Fibroblast of the aortic adventitia (primary cell): ENCODE data around the gene MYH7. TPM values are rescaled to one million over a fixed set of nuclear protein-coding genes. Genes with fewer than 3 reads are reported as not detected.

Source experiments
- DNase-seq: peaks from one replicate; pipeline ENCODE4 v3.0.0-alpha.2; 2010; ENCODE audit warnings: low read depth
- H3K4me3 ChIP-seq: 2 replicates; pipeline ENCODE4 v1.5.1; 2011; ENCODE audit warnings: low read depth, mild to moderate bottlenecking, control low read depth, low read length, moderate library complexity
- CTCF ChIP-seq: IDR thresholded peaks from 2 replicates; pipeline ENCODE4 v1.5.1; 2011; ENCODE audit warnings: mild to moderate bottlenecking, low read length, control low read depth, inconsistent platforms; ENCODE audit not compliant: insufficient read depth
- total RNA-seq: library from RNA; depleted of rRNA; stranded (reverse); fragments of >200 nt; gene quantifications from 2 replicates; pipeline ENCODE4 v1.2.3, GENCODE V29; 2012; ENCODE audit warnings: low replicate concordance

MYH7 gene
- total RNA-seq, result not detected in 2 replicates

GRCh38 chr14:23435543-23436326, at the start of gene MYH7:
Gene MYH7 (minus strand): TSS chr14:23435660. CDS start chr14:23433732, 1,928 bp downstream.
- no peak for TF ChIP-seq CTCF
- no peak for DNase-seq
- no peak within 1 kb of the TSS for H3K4me3 ChIP-seq

- H3K4me3 ChIP-seq, result no peak overlapping the region
- peak; percentile 34 for TF ChIP-seq CTCF
- DNase-seq, result no peak
These were observed 47.9 kb upstream of the MYH7 start for GRCh38 chr14:23483236-23483854.

- no peak for DNase-seq
- TF ChIP-seq CTCF, result no peak
- H3K4me3 ChIP-seq, result no peak overlapping the region
These were observed 47.3 kb upstream of the MYH7 start for GRCh38 chr14:23482823-23483148.

GRCh38 chr14:23481979-23482822, 46.7 kb upstream of the MYH7 start:
- TF ChIP-seq CTCF, result no peak
- no peak overlapping the region for H3K4me3 ChIP-seq
- no peak for DNase-seq

- H3K4me3 ChIP-seq, result no peak overlapping the region
- DNase-seq, result peak; percentile 32
- no peak for TF ChIP-seq CTCF
These were observed 46.0 kb upstream of the MYH7 start for GRCh38 chr14:23481362-23481970.

- H3K4me3 ChIP-seq, result no peak overlapping the region
- TF ChIP-seq CTCF, result peak; percentile 65
- peak; percentile 87 for DNase-seq
These were observed 42.8 kb upstream of the MYH7 start for GRCh38 chr14:23478109-23478759.
